NB4 (cell line): ENCODE results near the gene MELTF.

ENCODE experiments used
- CTCF ChIP-seq: IDR thresholded peaks from one replicate; pipeline ENCODE4 v1.5.1; 2012; ENCODE audit warnings: low read depth, low read length
- MAX ChIP-seq: IDR thresholded peaks from 2 replicates; pipeline ENCODE4 v1.6.1; 2011; ENCODE audit warnings: low read depth, low read length
- MYC ChIP-seq: IDR thresholded peaks from 2 replicates; pipeline ENCODE4 v1.6.1; 2011; ENCODE audit warnings: low read depth, low read length
- POLR2A ChIP-seq: IDR thresholded peaks from 2 replicates; pipeline ENCODE4 v1.6.1; 2011; ENCODE audit warnings: mild to moderate bottlenecking; ENCODE audit not compliant: insufficient read length; ENCODE audit errors: extremely low read depth

DNA sequence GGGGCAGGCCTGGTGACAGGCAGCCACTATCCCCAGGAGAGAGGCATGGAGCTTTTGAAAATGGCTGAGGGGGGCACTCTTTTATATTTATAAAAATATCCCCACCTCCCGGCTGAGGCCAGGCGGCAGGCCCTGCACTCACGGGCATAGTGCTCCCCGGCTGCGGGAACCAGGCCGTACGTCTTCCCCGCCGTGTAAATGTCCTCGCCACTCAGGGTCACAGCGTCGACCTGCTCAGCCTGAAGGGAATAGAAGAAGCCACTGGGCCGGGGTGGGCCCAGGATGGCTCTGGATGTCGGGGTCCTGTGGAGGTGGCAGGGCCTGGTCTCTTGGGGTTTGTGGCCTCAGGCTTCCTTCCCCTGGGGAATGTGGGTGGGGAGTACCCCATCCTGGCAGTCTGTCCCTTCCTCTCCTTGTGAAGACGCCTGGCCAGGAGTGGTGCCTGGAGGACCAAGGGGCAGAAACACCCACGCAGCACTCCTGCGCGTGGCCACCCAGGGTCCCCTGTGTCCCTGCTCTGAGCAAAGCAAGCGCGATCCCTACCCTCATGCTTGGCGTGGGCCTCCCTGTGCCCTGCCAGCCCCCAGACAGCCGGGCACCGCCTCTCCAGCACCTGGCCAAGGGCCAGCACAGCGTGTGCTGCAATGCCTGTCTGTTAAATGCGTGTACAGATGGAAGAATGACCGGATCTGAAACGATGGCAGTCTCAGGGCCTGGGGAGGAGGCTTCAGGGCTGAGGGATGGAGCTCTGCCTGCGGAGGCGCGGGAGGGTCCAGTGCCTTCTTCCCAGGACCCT, 18.9 kb downstream of the MELTF start:
- TF ChIP-seq POLR2A (no peak), CTCF (no peak), MAX (no peak), MYC (no peak)
